Measurements from ENCODE around the gene CHST2.

Gene CHST2

DNA sequence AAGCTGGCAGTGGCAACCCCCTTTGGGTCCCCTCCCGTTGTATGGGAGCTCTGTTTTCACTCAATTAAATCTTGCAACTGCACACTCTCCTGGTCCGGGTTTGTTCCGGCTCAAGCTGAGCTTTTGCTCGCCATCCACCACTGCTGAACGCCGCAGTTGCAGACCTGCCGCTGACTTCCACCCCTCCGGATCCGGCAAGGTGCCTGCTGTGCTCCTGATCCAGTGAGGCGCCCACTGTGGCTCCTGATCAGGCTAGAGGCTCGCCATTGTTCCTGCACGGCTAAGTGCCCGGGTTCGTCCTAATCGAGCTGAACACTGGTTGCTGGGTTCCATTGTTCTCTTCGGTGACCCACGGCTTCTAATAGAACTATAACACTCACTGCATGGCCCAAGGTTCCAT, 22.8 kb downstream of the CHST2 start:
- no peak overlapping the region for H3K9ac ChIP-seq (ENCODE audit: low read length)
- no peaks in the 10 kb centered on the region for H3K4me1 ChIP-seq (ENCODE audit: control insufficient read depth, insufficient read depth, low read length)
- no peaks in the 10 kb centered on the region for H3K27me3 ChIP-seq (ENCODE audit: control insufficient read depth, insufficient read depth, low read length)
- H3K36me3 ChIP-seq (ENCODE audit: control insufficient read depth, insufficient read depth, low read length), result no peaks in the 10 kb centered on the region
- no peak overlapping the region for H3K4me3 ChIP-seq (ENCODE audit: low read length)
- no peaks in the 10 kb centered on the region for H3K9me3 ChIP-seq (ENCODE audit: control insufficient read depth, low read length)

DNA sequence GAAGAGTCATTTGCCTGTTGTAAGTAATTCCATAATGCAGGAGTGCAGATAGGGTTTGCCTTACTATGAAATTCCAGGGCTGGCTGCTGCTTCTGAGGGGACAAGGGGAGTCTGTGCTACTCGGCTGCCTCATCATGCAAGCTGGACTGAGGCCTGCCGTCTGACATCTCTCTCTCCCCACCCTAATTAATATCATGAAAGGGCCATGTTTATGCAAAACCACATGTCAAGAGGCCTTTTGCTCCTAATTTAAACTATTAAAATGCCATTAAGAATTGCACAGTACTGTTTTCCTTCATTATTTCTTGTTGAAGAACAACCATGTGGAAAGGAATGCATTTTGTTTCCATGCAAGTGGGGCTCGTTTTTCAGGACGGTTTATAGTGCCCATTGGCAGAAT, 26.3 kb downstream of the CHST2 start:
- H3K9ac ChIP-seq (ENCODE audit: low read length), result no peak overlapping the region
- no peaks in the 10 kb centered on the region for H3K9me3 ChIP-seq (ENCODE audit: control insufficient read depth, low read length)
- H3K36me3 ChIP-seq (ENCODE audit: control insufficient read depth, insufficient read depth, low read length), result no peaks in the 10 kb centered on the region
- no peak overlapping the region for H3K4me3 ChIP-seq (ENCODE audit: low read length)
- H3K4me1 ChIP-seq (ENCODE audit: control insufficient read depth, insufficient read depth, low read length), result no peaks in the 10 kb centered on the region
- no peaks in the 10 kb centered on the region for H3K27me3 ChIP-seq (ENCODE audit: control insufficient read depth, insufficient read depth, low read length)

DNA sequence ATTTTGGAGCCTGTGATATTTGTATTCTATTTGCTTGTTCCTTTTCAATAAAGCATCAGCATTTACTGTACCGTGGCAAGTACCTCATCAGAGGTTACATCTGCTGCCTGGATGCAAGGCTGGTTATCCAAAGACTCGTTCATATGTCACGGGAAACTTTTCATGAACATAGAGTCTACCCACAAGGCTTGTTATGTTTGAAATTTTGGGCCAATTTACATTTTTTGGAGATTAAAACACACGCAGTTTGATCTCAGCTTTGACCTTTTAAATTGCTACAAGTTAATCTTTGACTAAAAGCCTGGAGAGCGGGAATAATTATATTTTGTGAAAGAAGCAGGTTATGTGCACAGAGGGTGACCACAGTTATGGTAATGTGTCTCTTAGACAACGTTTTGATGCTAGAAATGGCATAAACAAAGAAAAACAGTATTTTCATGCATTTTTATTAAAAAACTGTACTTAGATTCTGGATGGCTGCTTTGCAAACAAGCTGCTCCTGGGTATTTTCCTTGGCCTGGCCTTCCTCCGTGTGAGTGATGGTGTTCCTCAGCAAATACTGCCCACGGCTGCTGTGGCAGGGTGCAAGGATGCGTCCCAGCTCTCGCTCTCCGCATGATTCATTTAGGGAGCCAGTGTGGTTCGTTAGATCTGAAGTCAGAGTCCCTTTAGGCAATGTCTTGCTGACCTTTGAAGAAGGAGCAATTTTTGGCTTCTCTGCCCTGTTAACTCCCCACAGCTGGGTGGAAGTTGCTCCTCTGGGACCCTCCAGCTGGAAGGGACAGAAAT, 27.1 kb downstream of the CHST2 start:
- no peaks in the 10 kb centered on the region for H3K4me1 ChIP-seq (ENCODE audit: control insufficient read depth, insufficient read depth, low read length)
- no peaks in the 10 kb centered on the region for H3K27me3 ChIP-seq (ENCODE audit: control insufficient read depth, insufficient read depth, low read length)
- no peaks in the 10 kb centered on the region for H3K36me3 ChIP-seq (ENCODE audit: control insufficient read depth, insufficient read depth, low read length)
- H3K9me3 ChIP-seq (ENCODE audit: control insufficient read depth, low read length), result no peaks in the 10 kb centered on the region
- H3K4me3 ChIP-seq (ENCODE audit: low read length), result no peak overlapping the region
- no peak overlapping the region for H3K9ac ChIP-seq (ENCODE audit: low read length)

DNA sequence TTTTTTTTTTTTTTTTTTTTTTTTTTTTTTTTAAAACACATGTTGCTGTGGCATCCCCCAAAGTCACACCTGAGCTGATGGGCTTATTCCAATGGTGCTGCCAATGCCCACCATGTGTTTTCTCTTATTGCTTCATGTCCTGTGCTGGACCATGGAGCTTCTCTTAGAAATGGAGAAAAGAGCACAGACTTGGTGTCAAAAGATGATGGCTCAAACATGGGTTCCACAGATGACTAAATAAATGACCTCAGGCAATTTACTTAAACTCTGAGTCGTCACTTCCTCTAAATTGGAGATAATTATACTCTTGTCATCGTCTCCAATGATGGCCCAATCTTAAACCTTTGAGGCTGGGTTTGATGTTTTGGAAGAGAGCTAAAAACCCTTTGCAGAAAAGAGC, 28.1 kb downstream of the CHST2 start:
- Histone ChIP-seq H3K36me3 (ENCODE audit: control insufficient read depth, insufficient read depth, low read length) (no peaks in the 10 kb centered on the region), H3K4me1 (ENCODE audit: control insufficient read depth, insufficient read depth, low read length) (no peaks in the 10 kb centered on the region), H3K27me3 (ENCODE audit: control insufficient read depth, insufficient read depth, low read length) (no peaks in the 10 kb centered on the region), H3K9ac (ENCODE audit: low read length) (no peak overlapping the region), H3K4me3 (ENCODE audit: low read length) (no peak overlapping the region), H3K9me3 (ENCODE audit: control insufficient read depth, low read length) (no peaks in the 10 kb centered on the region)

DNA sequence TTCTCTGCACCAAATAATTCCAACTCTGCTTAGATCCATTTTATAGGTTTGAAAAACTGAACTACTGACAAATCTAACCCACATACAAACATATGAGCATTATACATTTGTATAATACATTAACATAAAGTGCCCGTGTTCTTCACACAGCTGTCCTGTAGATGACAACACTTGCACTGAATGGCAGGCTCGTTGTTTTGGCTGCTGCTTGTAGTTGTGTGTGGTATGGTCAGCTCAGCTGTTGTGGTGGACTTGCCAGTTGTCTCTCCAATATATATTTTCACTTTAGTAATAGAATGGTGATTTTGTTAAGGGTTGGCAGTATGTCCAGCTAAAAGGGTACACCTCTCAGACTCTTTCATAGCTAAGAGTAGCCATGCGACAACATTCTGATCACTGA, 30.5 kb downstream of the CHST2 start:
- H3K27me3 ChIP-seq (ENCODE audit: control insufficient read depth, insufficient read depth, low read length), result no peaks in the 10 kb centered on the region
- H3K36me3 ChIP-seq (ENCODE audit: control insufficient read depth, insufficient read depth, low read length), result no peaks in the 10 kb centered on the region
- no peaks in the 10 kb centered on the region for H3K4me1 ChIP-seq (ENCODE audit: control insufficient read depth, insufficient read depth, low read length)
- no peak overlapping the region for H3K4me3 ChIP-seq (ENCODE audit: low read length)
- H3K9me3 ChIP-seq (ENCODE audit: control insufficient read depth, low read length), result no peaks in the 10 kb centered on the region
- H3K9ac ChIP-seq (ENCODE audit: low read length), result no peak overlapping the region

DNA sequence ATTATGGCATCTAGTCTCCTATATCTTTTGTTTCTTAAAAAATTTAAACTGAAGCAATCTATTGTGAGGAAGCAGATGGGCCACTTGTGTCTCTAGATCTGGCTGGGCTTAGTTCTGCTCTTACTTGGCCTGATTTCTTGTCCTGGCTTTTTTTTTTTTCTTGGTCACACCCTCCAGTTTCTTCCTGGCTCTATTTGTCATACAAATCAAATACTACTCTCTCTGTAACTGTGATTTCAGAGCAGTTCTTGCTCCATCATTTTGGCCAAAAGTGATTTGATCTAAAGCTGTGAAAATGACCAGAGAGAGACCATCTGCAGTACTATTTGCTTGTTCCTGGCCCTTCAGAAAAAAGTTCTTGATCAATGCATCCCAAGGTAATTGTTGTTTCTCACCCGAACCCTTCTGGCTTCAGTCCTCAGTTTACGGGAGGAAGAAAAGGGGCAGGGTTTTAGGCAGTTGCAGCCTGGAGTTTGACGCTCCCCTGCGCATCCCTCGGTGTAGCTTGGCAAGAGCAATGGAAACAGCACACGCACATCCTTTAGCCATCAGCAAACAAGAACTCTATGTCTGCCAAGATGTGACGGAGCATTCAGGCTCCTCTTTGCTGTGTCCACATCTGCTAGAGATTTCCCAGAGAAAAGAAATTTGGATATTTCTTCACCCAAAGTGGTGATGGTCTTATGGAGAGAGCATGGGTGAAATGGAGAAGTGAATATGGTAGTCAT, 31.6 kb downstream of the CHST2 start:
- Histone ChIP-seq H3K9ac (ENCODE audit: low read length) (no peak overlapping the region), H3K4me3 (ENCODE audit: low read length) (no peak overlapping the region)

DNA sequence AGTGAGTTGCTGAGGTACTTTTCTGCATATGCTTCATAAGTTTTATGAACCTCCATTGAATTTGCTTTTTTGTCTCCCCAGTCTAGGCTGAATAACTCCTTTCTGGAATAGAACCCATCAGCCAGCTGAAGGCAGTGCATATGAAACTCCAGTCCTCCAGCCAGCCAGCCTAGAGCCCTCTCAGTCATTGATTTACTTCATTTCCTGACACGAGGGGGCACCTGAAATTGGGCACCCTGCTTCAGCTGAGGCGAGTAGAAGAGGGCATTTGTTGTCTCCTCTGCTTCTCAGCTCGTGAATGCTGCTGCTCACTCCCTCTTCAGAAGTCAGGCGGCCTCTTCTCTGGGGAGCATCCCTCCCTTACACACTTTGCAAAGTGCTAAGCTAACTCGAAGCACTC, 32.5 kb downstream of the CHST2 start:
- Histone ChIP-seq H3K27me3 (ENCODE audit: control insufficient read depth, insufficient read depth, low read length) (no peaks in the 10 kb centered on the region), H3K36me3 (ENCODE audit: control insufficient read depth, insufficient read depth, low read length) (no peaks in the 10 kb centered on the region), H3K4me1 (ENCODE audit: control insufficient read depth, insufficient read depth, low read length) (no peaks in the 10 kb centered on the region), H3K9me3 (ENCODE audit: control insufficient read depth, low read length) (no peaks in the 10 kb centered on the region), H3K9ac (ENCODE audit: low read length) (no peak overlapping the region), H3K4me3 (ENCODE audit: low read length) (no peak overlapping the region)

More for the DNA sequence above, 31.6 kb downstream of the CHST2 start:
- H3K9me3 ChIP-seq (ENCODE audit: control insufficient read depth, low read length), result no peaks in the 10 kb centered on the region
- H3K36me3 ChIP-seq (ENCODE audit: control insufficient read depth, insufficient read depth, low read length), result no peaks in the 10 kb centered on the region
- H3K4me1 ChIP-seq (ENCODE audit: control insufficient read depth, insufficient read depth, low read length), result no peaks in the 10 kb centered on the region
- H3K27me3 ChIP-seq (ENCODE audit: control insufficient read depth, insufficient read depth, low read length), result no peaks in the 10 kb centered on the region

DNA sequence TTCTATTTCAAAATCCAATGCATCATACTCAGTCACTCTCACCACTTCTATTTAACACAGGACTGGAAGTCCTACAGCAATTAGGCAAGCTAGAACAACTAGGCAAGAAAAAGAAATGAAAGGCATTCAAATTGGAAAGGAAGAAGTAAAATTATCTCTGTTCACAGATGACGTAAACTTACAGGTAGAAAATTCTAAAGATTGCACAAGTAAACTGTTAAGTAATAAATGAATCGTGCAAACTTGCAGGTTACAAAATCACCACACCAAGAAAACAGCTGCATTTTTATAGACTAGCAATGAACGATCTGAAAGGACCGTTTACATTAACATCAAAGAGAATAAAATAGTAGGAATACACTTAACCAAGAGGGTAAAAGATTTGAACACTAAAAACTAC, 36.2 kb downstream of the CHST2 start:
- Histone ChIP-seq H3K9me3 (ENCODE audit: control insufficient read depth, low read length) (no peaks in the 10 kb centered on the region), H3K27me3 (ENCODE audit: control insufficient read depth, insufficient read depth, low read length) (no peaks in the 10 kb centered on the region), H3K4me3 (ENCODE audit: low read length) (no peak overlapping the region), H3K36me3 (ENCODE audit: control insufficient read depth, insufficient read depth, low read length) (no peaks in the 10 kb centered on the region), H3K9ac (ENCODE audit: low read length) (no peak overlapping the region), H3K4me1 (ENCODE audit: control insufficient read depth, insufficient read depth, low read length) (no peaks in the 10 kb centered on the region)

DNA sequence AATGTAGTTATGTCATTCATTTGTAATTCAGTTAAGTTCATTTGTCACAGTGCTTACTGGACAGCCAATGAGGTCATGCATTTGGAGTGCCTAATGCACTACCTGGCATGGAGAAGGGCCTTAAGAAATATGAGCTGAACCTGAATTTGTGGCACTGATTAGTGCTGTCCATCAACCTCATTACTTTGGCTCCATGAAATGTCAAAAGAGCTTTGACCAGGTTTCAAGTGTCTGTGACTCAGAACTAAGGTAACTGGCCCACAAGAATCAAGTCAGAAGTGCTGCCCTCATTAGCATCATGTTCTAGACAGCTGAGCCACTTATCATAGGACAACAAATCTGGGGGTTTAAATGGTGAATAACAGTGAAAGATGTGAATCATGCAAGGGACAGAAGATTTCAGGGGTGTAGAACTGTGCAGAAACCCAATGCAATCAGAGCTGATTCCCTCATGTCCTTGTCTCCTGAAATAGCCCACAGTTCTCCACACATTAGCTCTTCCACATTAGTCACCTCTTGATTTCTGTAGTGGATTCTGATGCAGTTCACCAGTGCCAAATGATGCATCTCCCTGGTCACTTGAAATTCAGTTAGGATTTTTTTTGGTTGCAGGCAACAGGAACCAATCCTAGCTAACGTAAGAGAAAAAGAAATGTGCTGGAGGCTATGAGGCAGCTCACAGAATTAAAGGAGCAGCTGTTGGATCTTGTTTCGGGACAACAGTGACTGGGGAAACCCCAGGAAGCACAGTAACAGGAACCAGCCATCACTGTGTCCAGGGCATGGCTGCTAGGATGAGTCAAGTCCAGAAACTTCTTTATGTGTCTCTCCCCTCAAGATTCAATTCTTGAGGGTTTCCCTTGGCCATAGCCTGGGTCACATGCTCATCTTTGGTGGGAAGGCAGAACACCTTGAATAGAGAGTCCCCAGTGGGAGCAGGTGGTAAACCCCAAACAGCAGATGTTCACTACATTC, 38.7 kb downstream of the CHST2 start:
- H3K4me3 ChIP-seq (ENCODE audit: low read length), result no peak overlapping the region
- no peaks in the 10 kb centered on the region for H3K4me1 ChIP-seq (ENCODE audit: control insufficient read depth, insufficient read depth, low read length)
- no peaks in the 10 kb centered on the region for H3K36me3 ChIP-seq (ENCODE audit: control insufficient read depth, insufficient read depth, low read length)
- no peaks in the 10 kb centered on the region for H3K27me3 ChIP-seq (ENCODE audit: control insufficient read depth, insufficient read depth, low read length)
- H3K9me3 ChIP-seq (ENCODE audit: control insufficient read depth, low read length), result no peaks in the 10 kb centered on the region
- no peak overlapping the region for H3K9ac ChIP-seq (ENCODE audit: low read length)

DNA sequence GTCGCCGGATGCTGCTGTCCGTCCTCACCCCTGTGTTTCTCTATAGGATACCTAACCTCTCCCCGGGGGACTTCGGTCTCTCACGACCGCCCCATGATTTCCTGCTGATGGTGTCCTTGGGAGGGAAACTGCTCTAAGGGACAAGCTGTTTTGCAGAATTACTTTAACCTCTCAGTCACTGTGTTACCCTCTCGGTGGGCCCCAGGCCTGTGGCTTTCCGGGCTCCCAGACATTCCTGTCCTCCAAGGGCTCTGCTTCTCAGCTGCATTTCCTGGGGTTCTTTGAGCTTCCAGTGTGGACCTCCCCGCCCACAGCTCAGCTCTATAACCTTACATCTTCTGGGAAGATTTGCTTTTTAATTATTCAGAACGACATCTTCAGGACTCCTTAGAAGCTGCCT, 40.9 kb downstream of the CHST2 start:
- Histone ChIP-seq H3K9ac (ENCODE audit: low read length) (no peak overlapping the region), H3K9me3 (ENCODE audit: control insufficient read depth, low read length) (no peaks in the 10 kb centered on the region), H3K4me1 (ENCODE audit: control insufficient read depth, insufficient read depth, low read length) (no peaks in the 10 kb centered on the region), H3K27me3 (ENCODE audit: control insufficient read depth, insufficient read depth, low read length) (no peaks in the 10 kb centered on the region), H3K4me3 (ENCODE audit: low read length) (no peak overlapping the region), H3K36me3 (ENCODE audit: control insufficient read depth, insufficient read depth, low read length) (no peaks in the 10 kb centered on the region)

DNA sequence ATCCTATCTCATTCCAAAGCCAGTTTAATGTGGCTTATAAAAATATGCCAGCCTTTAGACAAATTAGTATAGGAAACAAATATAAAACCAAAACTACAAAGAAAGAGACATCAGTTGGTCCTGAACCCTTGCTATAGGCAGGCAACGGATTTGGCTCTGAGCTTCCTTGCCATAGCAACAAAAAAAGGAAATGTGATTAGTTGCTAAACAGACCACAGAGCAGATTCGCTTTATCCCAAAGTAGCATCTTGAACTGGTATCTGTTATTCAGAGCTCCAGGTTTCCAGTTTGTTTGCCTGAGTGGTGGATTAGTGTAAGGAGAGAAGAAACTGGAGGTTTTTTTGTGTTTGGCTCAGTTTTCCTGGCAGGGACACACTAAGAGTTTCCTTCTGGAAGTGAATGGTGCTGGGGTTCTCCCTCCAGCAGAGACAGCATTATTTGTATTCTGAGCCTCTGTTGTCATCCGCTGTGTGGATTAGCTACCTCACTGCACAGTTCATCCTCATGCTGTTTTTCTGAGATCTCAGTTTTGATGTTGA, 44.1 kb downstream of the CHST2 start:
- Histone ChIP-seq H3K36me3 (ENCODE audit: control insufficient read depth, insufficient read depth, low read length) (no peaks in the 10 kb centered on the region), H3K27me3 (ENCODE audit: control insufficient read depth, insufficient read depth, low read length) (no peaks in the 10 kb centered on the region), H3K4me3 (ENCODE audit: low read length) (no peak overlapping the region), H3K9me3 (ENCODE audit: control insufficient read depth, low read length) (no peaks in the 10 kb centered on the region), H3K4me1 (ENCODE audit: control insufficient read depth, insufficient read depth, low read length) (no peaks in the 10 kb centered on the region), H3K9ac (ENCODE audit: low read length) (no peak overlapping the region)
